Mononuclear cell (primary cell): ENCODE results near the gene CATSPERB. TPM values are rescaled to one million over a fixed set of nuclear protein-coding genes. Genes with fewer than 3 reads are reported as not detected.
"Not testable (repeated sequence)": the region's sequence is repeated elsewhere in the genome, so short reads cannot be mapped to it uniquely, and the experiment has no call there.

ENCODE experiments used
- H3K27me3 ChIP-seq: 2 replicates; pipeline ENCODE4 v1.6.0; 2011; ENCODE audit warnings: low read length, control low read depth; ENCODE audit not compliant: insufficient read depth
- H3K4me1 ChIP-seq: 2 replicates; pipeline ENCODE4 v1.5.1; 2011; ENCODE audit warnings: mild to moderate bottlenecking, low read length, control low read depth; ENCODE audit not compliant: insufficient read depth
- H3K4me3 ChIP-seq: 2 replicates; pipeline ENCODE4 v1.5.1; 2011; ENCODE audit warnings: mild to moderate bottlenecking, low read length, moderate library complexity
- H3K9me3 ChIP-seq: 2 replicates; pipeline ENCODE4 v1.5.1; 2011; ENCODE audit warnings: low read depth, mild to moderate bottlenecking, control low read depth, low read length
- total RNA-seq: library from RNA; depleted of rRNA; stranded (reverse); fragments of >200 nt; gene quantifications from one replicate; pipeline ENCODE4 v1.2.3, GENCODE V29; 2012

The CATSPERB gene
- total RNA-seq, 1 donor, result 6.8 TPM

DNA sequence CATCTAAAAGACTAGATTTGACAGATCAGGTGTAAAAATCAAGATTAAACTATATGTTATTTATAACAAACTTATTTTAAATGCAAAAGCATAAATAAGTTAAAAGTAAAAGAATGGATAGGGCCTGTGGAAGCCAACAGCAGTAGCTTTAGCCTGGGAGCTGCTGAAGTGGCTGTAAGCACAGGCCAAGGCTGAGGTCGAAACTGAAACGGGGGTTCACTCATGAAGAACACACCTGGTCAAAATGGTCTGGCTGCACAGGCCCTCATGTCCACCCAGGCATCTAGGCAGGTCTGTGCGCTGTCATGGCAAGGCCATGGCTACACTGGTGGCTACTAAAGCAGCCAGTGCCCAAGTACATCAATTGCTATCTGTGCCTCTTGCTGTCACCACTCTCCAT lies 23.1 kb downstream of the CATSPERB start:
- no peak overlapping the region for H3K4me3 ChIP-seq
- H3K4me1 ChIP-seq, result no peaks in the 10 kb centered on the region
- no peaks in the 10 kb centered on the region for H3K9me3 ChIP-seq
- H3K27me3 ChIP-seq, result no peaks in the 10 kb centered on the region

DNA sequence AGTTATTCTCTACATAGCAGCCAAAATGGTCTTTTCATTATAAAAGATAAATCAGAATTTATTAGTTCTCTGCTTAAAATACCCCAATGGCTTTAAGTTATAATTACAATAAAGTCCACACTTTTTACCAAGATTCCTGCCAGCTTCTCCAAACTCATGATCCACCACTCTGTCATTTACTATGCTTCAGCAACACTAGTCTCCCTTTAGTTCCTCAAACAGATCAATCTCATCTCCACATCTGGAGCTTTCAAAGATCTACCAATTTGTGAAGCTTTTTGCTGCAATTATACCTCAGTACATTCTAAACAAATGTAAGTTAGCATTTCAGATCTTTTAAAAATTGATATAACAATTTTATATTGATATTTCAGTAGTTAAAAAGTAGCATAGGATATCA lies 24.9 kb downstream of the CATSPERB start:
- no peak overlapping the region for H3K4me3 ChIP-seq
- no peaks in the 10 kb centered on the region for H3K27me3 ChIP-seq
- H3K9me3 ChIP-seq, result no peaks in the 10 kb centered on the region
- H3K4me1 ChIP-seq, result no peaks in the 10 kb centered on the region

DNA sequence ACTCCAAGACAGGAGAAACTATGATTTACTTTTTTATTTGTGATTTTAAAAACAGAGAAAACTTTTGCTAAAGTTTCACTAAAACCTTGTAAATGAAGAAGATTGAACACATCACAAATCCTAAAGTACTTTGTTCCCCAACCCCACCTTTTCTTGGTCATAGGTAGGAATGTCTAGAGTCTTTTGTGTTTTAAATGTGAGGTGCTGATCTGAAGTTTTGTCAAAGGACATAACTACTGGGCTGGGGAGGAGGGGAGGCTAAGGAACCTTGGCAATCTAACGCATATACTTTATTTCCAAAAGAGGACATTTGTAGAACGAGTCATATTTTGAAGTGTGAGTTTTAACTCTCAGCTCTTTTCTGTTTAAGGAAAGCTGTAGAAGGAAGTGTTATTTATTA lies 37.2 kb downstream of the CATSPERB start:
- Histone ChIP-seq H3K4me1 (peaks cover 6% of the 10 kb centered on the region), H3K27me3 (no peaks in the 10 kb centered on the region), H3K9me3 (no peaks in the 10 kb centered on the region), H3K4me3 (no peak overlapping the region)

DNA sequence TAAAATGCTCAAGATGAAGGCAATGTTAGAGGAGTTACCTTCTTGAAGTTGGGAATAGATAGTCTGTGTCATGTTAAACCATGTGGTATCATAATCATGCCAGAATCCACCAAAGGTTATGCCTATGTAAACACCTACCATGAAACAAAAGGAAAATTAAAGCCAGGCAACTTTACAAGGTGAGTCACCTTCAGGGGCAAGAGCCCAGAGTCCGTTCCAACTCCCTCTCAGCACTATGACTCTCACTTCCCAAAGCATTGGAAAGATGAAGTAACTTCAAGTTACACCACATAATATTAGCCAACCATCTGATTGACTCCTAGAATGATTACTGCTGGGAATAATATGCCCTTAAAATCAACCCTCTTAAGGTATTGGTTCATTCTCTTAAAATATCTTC lies 38.5 kb downstream of the CATSPERB start:
- peaks cover 6% of the 10 kb centered on the region for H3K4me1 ChIP-seq
- no peak overlapping the region for H3K4me3 ChIP-seq
- no peaks in the 10 kb centered on the region for H3K9me3 ChIP-seq
- no peaks in the 10 kb centered on the region for H3K27me3 ChIP-seq

DNA sequence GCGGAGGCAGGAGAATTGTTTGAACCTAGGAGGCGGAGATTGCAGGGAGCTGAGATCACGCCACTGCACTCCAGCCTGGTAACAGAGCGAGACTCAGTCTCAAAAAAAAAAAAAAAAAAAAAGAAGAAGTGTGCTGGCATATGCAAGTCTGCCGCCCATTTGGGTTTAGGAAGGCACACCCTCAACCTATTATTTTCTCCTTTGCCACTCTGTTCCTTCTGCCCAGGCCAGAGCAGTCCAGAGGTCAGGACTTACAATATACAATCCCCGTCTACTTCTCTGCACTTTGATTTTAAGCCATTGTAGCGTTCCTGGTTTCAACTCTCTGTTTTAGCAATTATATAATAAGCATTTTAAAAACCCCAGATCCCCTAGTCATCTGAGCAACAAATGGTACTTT lies 39.8 kb downstream of the CATSPERB start:
- Histone ChIP-seq H3K9me3 (no peaks in the 10 kb centered on the region), H3K4me1 (peaks cover 6% of the 10 kb centered on the region), H3K27me3 (no peaks in the 10 kb centered on the region), H3K4me3 (no peak overlapping the region)

DNA sequence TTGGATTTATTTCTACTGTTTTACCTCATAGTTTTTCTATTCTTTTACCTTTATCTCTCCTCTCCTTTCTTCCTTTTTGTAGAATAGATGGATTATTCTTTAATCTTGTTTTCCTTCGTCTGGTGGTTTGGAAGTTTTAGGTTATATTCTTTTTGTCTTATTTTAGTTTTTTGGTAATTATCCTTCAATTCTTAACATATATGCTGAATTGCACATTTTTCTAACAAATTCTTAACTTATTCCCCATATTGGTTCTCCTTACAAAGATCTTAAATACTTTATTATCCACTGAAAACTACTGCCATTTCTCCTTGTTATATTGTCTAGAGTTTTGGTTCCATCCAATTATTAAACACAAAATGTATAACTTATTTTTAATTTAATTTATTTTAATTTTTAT lies 42.3 kb downstream of the CATSPERB start:
- Histone ChIP-seq H3K9me3 (no peaks in the 10 kb centered on the region), H3K4me3 (no peak overlapping the region), H3K27me3 (no peaks in the 10 kb centered on the region), H3K4me1 (peaks cover 6% of the 10 kb centered on the region)

DNA sequence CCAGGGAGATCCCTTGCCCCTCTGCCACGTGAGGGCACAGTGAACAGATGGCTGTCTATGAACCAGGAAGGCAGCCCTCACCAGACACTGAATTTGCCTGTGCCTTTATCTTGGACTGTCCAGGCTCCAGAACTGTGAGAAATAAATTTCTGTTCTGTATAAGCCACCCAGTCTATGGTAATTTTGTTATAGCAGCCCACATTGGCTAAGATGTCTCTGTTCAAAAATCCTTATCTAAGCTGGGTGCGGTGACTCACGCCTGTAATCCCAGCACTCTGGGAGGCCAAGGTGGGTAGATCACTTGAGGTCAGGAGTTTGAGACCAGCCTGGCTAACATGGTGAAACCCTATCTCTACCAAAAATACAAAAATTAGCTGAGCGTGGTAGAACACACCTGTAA lies 44.5 kb downstream of the CATSPERB start:
- not testable (repeated sequence) for H3K4me1 ChIP-seq, H3K27me3 ChIP-seq, H3K4me3 ChIP-seq, H3K9me3 ChIP-seq

DNA sequence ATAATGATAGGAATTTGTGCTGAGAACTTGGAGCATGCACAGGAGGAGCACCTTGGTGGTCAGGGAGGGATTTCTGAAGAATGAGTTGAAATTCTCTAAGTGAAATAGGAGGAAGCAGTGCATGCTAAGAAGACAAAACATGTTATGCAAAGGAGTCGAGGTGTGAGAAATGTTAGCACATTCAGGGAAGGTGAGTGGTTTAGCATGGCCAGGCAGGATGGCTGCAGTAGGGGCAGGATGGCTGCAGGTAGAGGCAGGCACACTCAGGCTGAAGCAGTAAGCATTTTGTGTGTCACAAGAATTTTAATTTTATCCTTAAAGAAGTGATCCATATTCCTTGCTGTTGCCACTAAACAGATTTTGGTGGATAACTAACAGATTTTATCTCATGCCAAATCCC lies 46.3 kb downstream of the CATSPERB start:
- H3K27me3 ChIP-seq, result no peaks in the 10 kb centered on the region
- H3K4me3 ChIP-seq, result no peak overlapping the region
- no peaks in the 10 kb centered on the region for H3K4me1 ChIP-seq
- H3K9me3 ChIP-seq, result no peaks in the 10 kb centered on the region

DNA sequence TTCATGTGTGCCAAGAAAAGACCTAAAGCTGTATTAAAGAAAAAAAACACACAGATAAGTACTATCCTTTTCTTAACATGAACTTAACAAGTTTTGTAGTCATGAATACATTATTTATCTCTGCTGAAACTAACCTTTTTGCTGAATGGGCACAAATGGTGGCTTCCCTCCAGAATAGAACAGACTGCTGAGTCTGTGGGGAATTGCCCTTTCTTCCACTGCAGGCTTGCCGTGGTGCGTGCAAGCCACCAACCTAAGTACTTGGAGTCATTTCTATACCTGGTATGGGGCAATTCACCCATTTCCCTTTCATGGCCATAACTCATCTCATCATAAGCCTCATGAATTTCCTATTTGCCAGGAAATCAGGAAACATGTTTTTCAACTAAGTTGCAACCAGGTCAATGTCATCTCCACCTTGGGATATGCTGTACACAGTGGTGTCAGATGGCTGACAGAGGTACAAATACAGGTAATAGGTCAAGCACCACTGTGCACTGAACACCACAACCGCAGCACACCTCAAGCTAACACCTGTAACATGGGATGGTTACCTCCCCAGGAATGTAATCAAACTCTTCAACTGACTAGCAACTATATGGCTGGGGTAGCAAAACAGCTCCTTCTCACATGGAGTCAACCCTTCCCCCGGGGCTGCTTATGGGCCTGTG lies 49.9 kb downstream of the CATSPERB start:
- no peaks in the 10 kb centered on the region for H3K9me3 ChIP-seq
- H3K27me3 ChIP-seq, result no peaks in the 10 kb centered on the region
- H3K4me3 ChIP-seq, result no peak overlapping the region
- H3K4me1 ChIP-seq, result no peaks in the 10 kb centered on the region

DNA sequence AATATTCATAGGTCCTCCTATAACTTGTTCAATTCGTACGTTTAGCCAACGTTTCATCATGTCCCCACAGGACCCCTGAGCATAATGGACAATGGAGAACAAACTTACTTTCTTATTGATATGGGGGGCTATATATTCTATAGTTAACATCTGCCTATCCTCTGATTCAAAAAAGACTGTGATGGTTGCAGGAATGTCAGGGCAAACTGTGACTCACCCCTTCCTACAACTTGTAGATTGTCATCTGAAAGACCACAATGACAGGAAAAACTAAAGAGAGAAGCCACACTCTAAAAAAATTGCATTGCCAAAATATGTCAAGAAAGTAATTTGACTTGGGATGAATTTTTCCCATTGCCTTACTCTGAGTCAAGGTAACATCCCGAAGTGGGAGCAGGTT lies 50.8 kb downstream of the CATSPERB start:
- no peak overlapping the region for H3K4me3 ChIP-seq
- no peaks in the 10 kb centered on the region for H3K9me3 ChIP-seq
- H3K4me1 ChIP-seq, result no peaks in the 10 kb centered on the region

DNA sequence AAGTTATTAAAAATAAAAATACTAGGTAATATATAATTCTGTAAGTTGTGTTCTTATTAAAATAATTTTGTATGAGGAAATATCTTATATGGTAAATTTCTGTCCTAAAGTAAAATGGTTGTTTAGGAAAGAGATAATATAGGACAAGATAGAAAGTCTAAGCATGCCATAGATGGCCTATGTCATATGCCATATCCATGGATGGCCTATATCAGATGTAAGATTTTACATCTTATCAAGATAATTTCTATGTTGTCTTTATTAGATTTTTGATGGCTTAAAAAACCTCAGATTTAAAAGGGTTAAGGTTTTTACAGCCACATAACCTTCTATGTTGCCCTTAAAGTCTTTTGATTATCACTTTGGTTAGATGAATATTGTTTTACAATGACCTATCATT lies 52.6 kb downstream of the CATSPERB start:
- H3K4me3 ChIP-seq, result no peak overlapping the region
- no peaks in the 10 kb centered on the region for H3K27me3 ChIP-seq
- H3K4me1 ChIP-seq, result no peaks in the 10 kb centered on the region
- H3K9me3 ChIP-seq, result no peaks in the 10 kb centered on the region

More for the DNA sequence above, 50.8 kb downstream of the CATSPERB start:
- no peaks in the 10 kb centered on the region for H3K27me3 ChIP-seq

DNA sequence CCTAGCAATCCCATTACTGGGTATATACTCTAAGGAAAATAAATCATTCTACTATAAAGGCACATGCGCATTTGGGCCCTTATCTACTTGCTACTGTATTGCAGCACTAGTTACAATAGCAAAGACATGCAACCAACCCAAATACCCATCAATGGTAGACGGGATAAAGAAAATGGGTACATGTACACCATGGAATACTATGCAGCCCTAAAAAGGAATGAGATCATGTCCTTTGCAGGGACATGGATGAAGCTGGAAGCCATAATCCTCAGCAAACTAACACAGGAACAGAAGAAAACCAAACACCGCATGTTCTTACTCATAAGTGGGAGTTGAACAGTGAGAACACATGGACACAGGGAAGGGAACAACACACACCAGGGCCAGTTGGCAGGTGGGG lies 54.2 kb downstream of the CATSPERB start:
- not testable (repeated sequence) for H3K27me3 ChIP-seq, H3K4me1 ChIP-seq, H3K4me3 ChIP-seq, H3K9me3 ChIP-seq

DNA sequence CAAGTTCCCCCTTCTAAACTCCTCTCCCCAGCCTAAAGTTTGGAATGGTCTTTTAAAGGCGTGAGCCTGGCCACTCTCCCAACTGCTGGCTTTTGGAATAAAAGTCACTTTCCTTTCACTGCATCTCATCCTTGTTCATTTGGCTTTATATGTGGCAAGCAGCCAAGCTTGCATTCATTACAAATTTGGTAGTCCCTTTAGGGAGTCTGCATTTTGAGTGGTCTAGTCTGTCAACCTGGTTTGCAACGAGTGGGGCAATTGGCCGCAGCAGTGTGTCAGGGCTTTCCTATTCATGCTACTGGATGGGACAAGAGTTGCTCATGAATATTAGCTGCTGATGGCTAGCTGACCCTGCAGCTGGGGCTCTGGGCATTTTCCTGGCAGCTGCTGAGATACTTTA lies 57.0 kb downstream of the CATSPERB start:
- Histone ChIP-seq H3K4me1 (no peaks in the 10 kb centered on the region), H3K27me3 (no peaks in the 10 kb centered on the region), H3K9me3 (no peaks in the 10 kb centered on the region), H3K4me3 (no peak overlapping the region)

DNA sequence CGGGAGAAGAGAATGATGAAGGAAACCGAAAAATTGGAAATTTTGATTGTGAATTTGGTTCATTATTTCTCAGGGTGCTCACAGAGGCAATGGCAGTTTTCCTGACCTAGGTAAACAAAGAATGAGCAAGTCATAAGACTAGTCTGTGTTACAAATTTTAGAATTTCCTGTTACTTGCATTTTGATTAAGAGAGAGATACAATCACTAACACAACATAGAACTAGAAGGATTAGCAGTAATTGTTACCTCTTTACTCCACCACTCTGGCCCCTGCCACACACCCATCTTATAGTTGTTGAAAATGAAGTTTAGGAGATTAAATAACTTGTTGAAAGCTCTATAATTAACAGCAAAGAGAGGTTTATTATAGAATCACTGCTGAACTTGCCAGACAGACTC lies 62.0 kb downstream of the CATSPERB start:
- H3K4me3 ChIP-seq, result no peak overlapping the region
- H3K4me1 ChIP-seq, result no peaks in the 10 kb centered on the region
- H3K9me3 ChIP-seq, result no peaks in the 10 kb centered on the region
- no peaks in the 10 kb centered on the region for H3K27me3 ChIP-seq

DNA sequence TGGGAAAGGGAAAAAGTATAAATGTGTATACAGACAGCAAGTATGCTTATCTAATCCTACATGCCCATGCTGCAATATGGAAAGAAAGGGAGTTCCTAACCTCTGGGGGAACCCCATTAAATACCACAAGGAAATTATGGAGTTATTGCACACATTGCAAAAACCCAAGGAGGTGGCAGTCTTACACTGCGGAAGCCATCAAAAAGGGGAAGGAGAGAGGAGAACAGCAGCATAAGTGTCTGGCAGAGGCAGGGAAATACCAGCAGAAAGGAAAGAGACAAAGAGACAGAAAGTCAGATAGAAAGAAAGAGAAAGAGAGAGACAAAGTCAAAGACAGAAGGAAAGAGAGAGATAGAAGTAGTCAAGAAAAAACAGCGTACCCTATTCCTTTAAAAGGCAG lies 64.8 kb downstream of the CATSPERB start:
- H3K4me3 ChIP-seq, result not testable (repeated sequence)

DNA sequence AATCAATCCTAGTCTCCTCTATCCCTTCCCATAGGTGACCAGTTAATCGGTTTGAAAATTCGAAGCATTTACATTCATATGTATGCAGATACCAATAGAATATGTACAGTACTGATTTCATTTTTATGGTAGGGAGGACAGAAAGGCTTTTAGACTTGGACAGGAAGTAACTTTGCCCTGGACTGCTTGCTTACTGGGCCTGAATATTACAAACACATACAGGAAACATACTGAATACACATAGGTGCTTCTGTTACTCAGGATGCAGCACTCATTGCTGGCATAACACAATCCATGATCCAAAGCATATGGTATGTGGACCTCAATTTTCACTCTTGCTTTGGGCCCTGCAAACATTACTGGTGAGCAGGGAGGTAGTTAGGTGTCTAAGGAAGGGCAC lies 71.1 kb downstream of the CATSPERB start:
- Histone ChIP-seq H3K4me3 (no peak overlapping the region), H3K9me3 (no peaks in the 10 kb centered on the region), H3K27me3 (no peaks in the 10 kb centered on the region), H3K4me1 (no peaks in the 10 kb centered on the region)

More for the DNA sequence above, 64.8 kb downstream of the CATSPERB start:
- H3K4me1 ChIP-seq, H3K9me3 ChIP-seq, H3K27me3 ChIP-seq: not testable (repeated sequence)
